Upper lobe of right lung (tissue), 1 donor: ENCODE measurements around the gene KCNE1. TPM values are rescaled to one million over a fixed set of nuclear protein-coding genes. Genes with fewer than 3 reads are reported as not detected.
"Not testable (repeated sequence)": the region's sequence is repeated elsewhere in the genome, so short reads cannot be mapped to it uniquely, and the experiment has no call there.

Source experiments
- ATAC-seq: fragments of 200-7000 bp; cut with Tn5 transposase; one replicate; pipeline ENCODE4 v1.9.1; 2020; ENCODE audit warnings: mild to moderate bottlenecking, moderate library complexity
- DNase-seq: peaks from one replicate; pipeline ENCODE4 v3.0.0-alpha.2; 2020
- H3K27ac ChIP-seq: fragments of 200-600 bp; one replicate; pipeline ENCODE4 v1.8.0; 2022
- H3K27me3 ChIP-seq: fragments of 200-600 bp; one replicate; pipeline ENCODE4 v1.8.0; 2022; ENCODE audit warnings: mild to moderate bottlenecking
- H3K36me3 ChIP-seq: fragments of 200-600 bp; one replicate; pipeline ENCODE4 v1.8.0; 2022
- H3K4me1 ChIP-seq: fragments of 200-600 bp; one replicate; pipeline ENCODE4 v1.8.0; 2022
- H3K4me3 ChIP-seq: fragments of 200-600 bp; one replicate; pipeline ENCODE4 v1.8.0; 2022; ENCODE audit warnings: mild to moderate bottlenecking
- H3K9me3 ChIP-seq: fragments of 200-600 bp; one replicate; pipeline ENCODE4 v1.8.0; 2022
- intact Hi-C: fragments of 100-400 bp; cut with DNase I; formaldehyde crosslinking; loops from one replicate; pipeline ENCODE4 v1.11.0; 2022
- total RNA-seq: library from RNA; stranded (reverse); fragmentation: NEBNext Ultra II Directional; extraction: Animal tissue kit (Norgen Biotek cat#: 25700); gene quantifications from one replicate; pipeline ENCODE4 v1.2.1, GENCODE V29; 2021
- TF ChIP-seq, protein P1 (sequence below): fragments of 200-600 bp; IDR thresholded peaks from one replicate; pipeline ENCODE4 v1.8.0; 2022; ENCODE audit warnings: antibody characterized with exemption
- donor health status: DM: no; HTN: yes; CAD: no; lungs with severe emphysema.

Gene KCNE1
- total RNA-seq, 1 donor from 2014 or later: 13.6 TPM

DNA sequence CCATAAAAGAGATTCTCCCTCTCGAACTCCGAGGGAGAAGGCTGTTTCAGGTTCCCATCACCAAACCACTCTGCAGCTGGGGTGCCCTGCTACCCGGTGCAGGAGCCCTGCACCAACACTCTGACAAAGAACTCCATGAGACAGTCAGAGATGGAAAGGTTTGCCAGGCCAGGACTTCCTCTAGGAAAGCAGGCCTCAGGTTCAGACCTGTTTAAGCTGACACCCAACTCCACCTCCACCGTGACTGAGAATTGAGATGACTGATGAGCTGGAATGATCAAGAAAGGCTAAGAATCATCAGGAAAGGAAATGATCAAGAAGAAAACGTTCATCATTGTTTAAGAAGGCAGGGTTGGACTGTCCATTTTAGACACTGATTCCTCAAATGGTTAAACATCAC lies 46.2 kb upstream of the KCNE1 start:
- no peaks in the 10 kb centered on the region for H3K27me3 ChIP-seq
- intact Hi-C loops: no loop called here
- ATAC-seq (no peak), DNase-seq (no peak)
- no peaks in the 10 kb centered on the region for H3K9me3 ChIP-seq
- H3K4me1 ChIP-seq: no peaks in the 10 kb centered on the region
- no peaks in the 10 kb centered on the region for H3K36me3 ChIP-seq
- no peak overlapping the region for H3K27ac ChIP-seq
- H3K4me3 ChIP-seq: no peak overlapping the region
- TF ChIP-seq, protein P1, sequence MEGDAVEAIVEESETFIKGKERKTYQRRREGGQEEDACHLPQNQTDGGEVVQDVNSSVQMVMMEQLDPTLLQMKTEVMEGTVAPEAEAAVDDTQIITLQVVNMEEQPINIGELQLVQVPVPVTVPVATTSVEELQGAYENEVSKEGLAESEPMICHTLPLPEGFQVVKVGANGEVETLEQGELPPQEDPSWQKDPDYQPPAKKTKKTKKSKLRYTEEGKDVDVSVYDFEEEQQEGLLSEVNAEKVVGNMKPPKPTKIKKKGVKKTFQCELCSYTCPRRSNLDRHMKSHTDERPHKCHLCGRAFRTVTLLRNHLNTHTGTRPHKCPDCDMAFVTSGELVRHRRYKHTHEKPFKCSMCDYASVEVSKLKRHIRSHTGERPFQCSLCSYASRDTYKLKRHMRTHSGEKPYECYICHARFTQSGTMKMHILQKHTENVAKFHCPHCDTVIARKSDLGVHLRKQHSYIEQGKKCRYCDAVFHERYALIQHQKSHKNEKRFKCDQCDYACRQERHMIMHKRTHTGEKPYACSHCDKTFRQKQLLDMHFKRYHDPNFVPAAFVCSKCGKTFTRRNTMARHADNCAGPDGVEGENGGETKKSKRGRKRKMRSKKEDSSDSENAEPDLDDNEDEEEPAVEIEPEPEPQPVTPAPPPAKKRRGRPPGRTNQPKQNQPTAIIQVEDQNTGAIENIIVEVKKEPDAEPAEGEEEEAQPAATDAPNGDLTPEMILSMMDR: no peak

DNA sequence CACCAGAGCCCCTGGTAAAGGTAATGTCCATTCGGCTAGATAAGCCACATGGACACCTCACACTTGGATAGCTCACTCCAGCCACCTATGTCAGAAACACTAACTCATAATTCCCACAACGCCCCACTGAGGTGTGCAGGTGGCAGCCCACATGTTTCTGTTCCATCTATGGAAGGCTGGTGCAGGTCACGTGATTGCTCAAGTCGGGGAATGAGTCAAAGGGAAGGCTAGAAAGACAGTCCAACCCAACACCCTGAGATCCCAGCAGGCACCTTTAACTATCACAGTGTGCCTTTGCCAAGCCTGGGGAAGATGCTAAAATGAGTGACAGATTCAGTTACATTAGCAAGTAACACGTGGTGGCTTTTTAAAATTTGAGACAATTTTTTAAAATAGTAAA lies 45.3 kb upstream of the KCNE1 start:
- Histone ChIP-seq H3K9me3 (no peaks in the 10 kb centered on the region), H3K36me3 (no peaks in the 10 kb centered on the region), H3K27me3 (no peaks in the 10 kb centered on the region), H3K4me1 (no peaks in the 10 kb centered on the region), H3K4me3 (no peak overlapping the region), H3K27ac (no peak overlapping the region)
- ATAC-seq: no peak
- intact Hi-C loops: no loop called here
- DNase-seq: no peak
- TF ChIP-seq, protein P1: no peak

DNA sequence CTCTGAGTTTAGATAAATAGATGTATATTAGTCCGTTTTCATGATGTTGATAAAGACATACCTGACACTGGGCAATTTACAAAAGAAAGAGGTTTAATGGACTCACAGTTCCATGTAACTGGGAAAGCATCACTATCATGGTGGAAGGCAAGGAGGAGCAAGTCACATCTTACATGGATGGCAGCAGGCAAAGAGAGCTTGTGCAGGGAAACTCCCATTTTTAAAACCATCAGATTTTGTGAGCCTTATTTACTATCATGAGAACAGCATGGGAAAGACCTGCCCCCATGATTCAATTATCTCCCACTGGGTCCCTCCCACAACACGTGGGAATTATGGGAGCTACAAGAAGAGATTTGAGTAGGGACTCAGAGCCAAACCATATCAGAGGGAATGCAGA lies 42.7 kb upstream of the KCNE1 start:
- not testable (repeated sequence) for DNase-seq

DNA sequence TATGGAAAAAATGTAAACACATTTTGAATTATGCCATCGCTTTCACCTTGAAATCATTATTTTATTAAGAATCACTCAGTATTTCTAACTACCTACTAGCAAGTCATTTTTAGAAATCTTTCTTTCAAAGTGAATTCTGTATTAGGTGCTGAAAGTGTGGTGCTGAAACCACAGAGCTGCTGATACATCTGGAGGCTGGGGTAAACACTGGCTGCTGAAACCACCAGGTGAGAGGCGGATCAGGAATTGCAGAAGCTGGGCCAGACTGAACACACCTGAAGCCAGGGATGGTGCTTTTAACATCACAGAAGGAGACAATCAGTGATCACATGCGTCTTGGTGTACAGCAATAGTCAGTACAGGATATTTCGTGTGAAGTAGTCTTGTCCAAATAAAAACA lies 42.2 kb upstream of the KCNE1 start:
- no peaks in the 10 kb centered on the region for H3K27me3 ChIP-seq
- intact Hi-C loops: no loop called here
- no peak for ATAC-seq
- H3K36me3 ChIP-seq: no peaks in the 10 kb centered on the region
- H3K9me3 ChIP-seq: no peaks in the 10 kb centered on the region
- DNase-seq: no peak
- no peaks in the 10 kb centered on the region for H3K4me1 ChIP-seq
- TF ChIP-seq, protein P1: no peak
- no peak overlapping the region for H3K4me3 ChIP-seq
- H3K27ac ChIP-seq: no peak overlapping the region

More for the DNA sequence above, 42.7 kb upstream of the KCNE1 start:
- H3K27me3 ChIP-seq, intact Hi-C loops, ATAC-seq, H3K27ac ChIP-seq, H3K9me3 ChIP-seq, H3K4me3 ChIP-seq, H3K36me3 ChIP-seq, H3K4me1 ChIP-seq: not testable (repeated sequence)

DNA sequence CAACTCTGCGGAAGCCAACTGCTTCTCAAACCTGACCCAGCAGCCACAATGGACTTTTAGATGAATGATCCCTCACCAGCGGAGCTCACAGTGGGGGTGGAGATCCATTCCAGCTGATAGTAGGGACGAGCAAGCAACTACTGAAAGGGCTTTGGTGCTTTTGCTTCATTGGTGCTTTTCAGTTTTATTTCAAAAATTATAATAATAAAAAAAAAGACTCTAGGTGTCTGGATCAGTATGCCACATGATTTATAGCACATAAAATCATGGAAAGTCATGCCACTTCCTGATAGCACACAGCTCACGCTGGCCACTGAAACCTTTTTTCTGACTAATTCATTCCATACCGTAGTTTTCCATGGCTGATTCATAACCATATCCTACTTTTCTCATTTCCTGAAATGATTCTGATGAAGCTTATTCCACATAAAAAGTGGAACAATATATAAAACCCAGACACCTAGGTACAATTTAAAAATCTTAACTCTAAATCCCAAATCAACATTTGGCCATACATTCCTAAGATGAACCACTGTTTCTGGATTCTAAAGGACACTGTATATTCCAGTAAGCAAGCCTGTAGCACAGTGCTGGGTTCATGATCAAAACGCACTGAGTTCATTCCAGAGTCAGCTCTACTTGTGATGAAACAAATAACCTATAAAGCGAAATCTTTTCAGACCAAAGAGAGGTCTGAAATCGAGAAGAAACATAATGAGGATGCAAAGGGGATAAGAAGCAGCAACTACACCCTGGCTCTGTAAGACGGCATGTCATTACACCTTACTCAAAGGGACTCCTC lies 41.3 kb upstream of the KCNE1 start:
- Histone ChIP-seq H3K27me3 (no peaks in the 10 kb centered on the region), H3K9me3 (no peaks in the 10 kb centered on the region), H3K36me3 (no peaks in the 10 kb centered on the region), H3K4me1 (no peaks in the 10 kb centered on the region), H3K4me3 (no peak overlapping the region), H3K27ac (no peak overlapping the region)
- intact Hi-C loops: no loop called here
- no peak for DNase-seq
- TF ChIP-seq, protein P1: no peak
- no peak for ATAC-seq

DNA sequence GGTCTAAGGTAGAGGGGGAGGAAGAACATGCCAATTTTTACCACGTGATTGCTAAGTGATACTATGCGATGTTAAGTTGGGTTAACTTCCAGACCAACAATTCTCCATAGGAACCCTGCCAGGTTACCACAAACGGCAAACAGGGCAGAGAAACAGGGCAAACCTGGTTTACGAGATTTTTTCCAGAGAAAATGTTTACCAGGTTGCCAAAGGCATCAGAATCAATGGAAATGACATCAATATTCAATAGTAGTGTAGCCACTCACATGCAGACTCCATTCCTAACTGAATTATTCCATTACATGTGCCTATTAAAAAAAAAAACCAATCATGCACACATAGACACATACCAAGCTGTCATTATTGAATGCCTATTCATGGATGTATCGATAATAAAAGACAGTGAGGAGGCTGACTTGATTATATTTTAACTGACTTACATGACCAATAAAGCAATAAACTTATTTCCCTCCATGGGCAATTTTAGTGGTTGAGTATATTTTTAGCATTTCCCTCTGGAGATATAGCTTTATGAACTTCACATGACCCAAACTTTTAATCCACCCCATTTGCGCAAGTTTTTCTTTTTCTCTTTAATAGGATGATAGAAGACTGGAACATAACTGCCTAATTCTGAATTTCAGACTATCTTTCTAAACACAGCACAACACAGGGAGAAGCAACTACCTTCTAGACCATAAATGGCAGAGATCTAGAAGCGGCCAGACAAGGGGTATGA lies 40.5 kb upstream of the KCNE1 start:
- no peaks in the 10 kb centered on the region for H3K36me3 ChIP-seq
- H3K27ac ChIP-seq: no peak overlapping the region
- no peaks in the 10 kb centered on the region for H3K4me1 ChIP-seq
- intact Hi-C loops: no loop called here
- H3K27me3 ChIP-seq: no peaks in the 10 kb centered on the region
- TF ChIP-seq, protein P1: no peak
- ATAC-seq: no peak
- DNase-seq: no peak
- no peaks in the 10 kb centered on the region for H3K9me3 ChIP-seq
- H3K4me3 ChIP-seq: no peak overlapping the region
